HepG2 (cell line): Measurements from ENCODE around the gene RDH12. TPM values are rescaled to one million over a fixed set of nuclear protein-coding genes. Genes with fewer than 3 reads are reported as not detected.

Source experiments
- ARID4A ChIP-seq: sonication (generic); formaldehyde crosslinking; IDR thresholded peaks from 2 replicates; pipeline ENCODE4 v1.5.0; 2020; ENCODE audit warnings: mild to moderate bottlenecking, missing genetic modification reagents, borderline replicate concordance
- ASH2L ChIP-seq: fragments of 300-600, 200-600 bp; sonication (generic); IDR thresholded peaks from 2 replicates; pipeline ENCODE4 v1.7.0; 2017; ENCODE audit warnings: low read depth, mild to moderate bottlenecking, moderate library complexity, mixed read lengths, low read length; ENCODE audit not compliant: insufficient read length
- DMTF1 ChIP-seq: sonication (generic); formaldehyde crosslinking; IDR thresholded peaks from 2 replicates; pipeline ENCODE4 v1.4.0; 2020; ENCODE audit warnings: mild to moderate bottlenecking, missing genetic modification reagents
- GATAD1 ChIP-seq: IDR thresholded peaks from 2 replicates; pipeline ENCODE4 v1.6.1; 2016; ENCODE audit warnings: missing genetic modification reagents, missing compliant biosample characterization
- GATAD2A ChIP-seq: IDR thresholded peaks from 2 replicates; pipeline ENCODE4 v1.6.1; 2016
- HOMEZ ChIP-seq: IDR thresholded peaks from 2 replicates; pipeline ENCODE4 v1.6.1; 2016; ENCODE audit warnings: low read depth
- MYC ChIP-seq: sonication (generic); formaldehyde crosslinking; IDR thresholded peaks from 2 replicates; pipeline ENCODE4 v1.9.0; 2021; ENCODE audit warnings: missing genetic modification reagents, borderline replicate concordance
- NKX3-1 ChIP-seq: sonication (generic); formaldehyde crosslinking; IDR thresholded peaks from 2 replicates; pipeline ENCODE4 v1.5.0; 2020; ENCODE audit warnings: missing genetic modification reagents
- PRMT3 ChIP-seq: sonication (generic); formaldehyde crosslinking; IDR thresholded peaks from 2 replicates; pipeline ENCODE4 v1.8.1; 2022; ENCODE audit warnings: low read depth, mild to moderate bottlenecking, moderate library complexity, missing genetic modification reagents, borderline replicate concordance
- RELA ChIP-seq: sonication (generic); formaldehyde crosslinking; IDR thresholded peaks from 2 replicates; pipeline ENCODE4 v1.4.0; 2020; ENCODE audit warnings: missing genetic modification reagents
- SP4 ChIP-seq: sonication (generic); formaldehyde crosslinking; IDR thresholded peaks from 2 replicates; pipeline ENCODE4 v1.8.1; 2023; ENCODE audit warnings: mild to moderate bottlenecking, missing genetic modification reagents
- TARDBP ChIP-seq: sonication (generic); formaldehyde crosslinking; IDR thresholded peaks from 2 replicates; pipeline ENCODE4 v1.8.0; 2022; ENCODE audit warnings: mild to moderate bottlenecking, missing genetic modification reagents
- YEATS4 ChIP-seq: sonication (generic); formaldehyde crosslinking; IDR thresholded peaks from 2 replicates; pipeline ENCODE4 v1.4.0; 2020; ENCODE audit warnings: missing genetic modification reagents, borderline replicate concordance
- ZC3H4 ChIP-seq: sonication (generic); formaldehyde crosslinking; IDR thresholded peaks from 2 replicates; pipeline ENCODE4 v1.4.0; 2020; ENCODE audit warnings: missing genetic modification reagents, borderline replicate concordance
- ZMAT5 ChIP-seq: sonication (generic); formaldehyde crosslinking; IDR thresholded peaks from 2 replicates; pipeline ENCODE4 v1.5.0; 2020; ENCODE audit warnings: mild to moderate bottlenecking, low read depth, missing genetic modification reagents, borderline replicate concordance
- ZNF451 ChIP-seq: sonication (generic); formaldehyde crosslinking; IDR thresholded peaks from 2 replicates; pipeline ENCODE4 v1.5.0; 2020; ENCODE audit warnings: mild to moderate bottlenecking, missing genetic modification reagents
- ZNF556 ChIP-seq: sonication (generic); formaldehyde crosslinking; IDR thresholded peaks from 2 replicates; pipeline ENCODE4 v1.4.0; 2020; ENCODE audit warnings: mild to moderate bottlenecking, missing genetic modification reagents, borderline replicate concordance
- ZNF557 ChIP-seq: sonication (generic); formaldehyde crosslinking; IDR thresholded peaks from 2 replicates; pipeline ENCODE4 v1.4.0; 2020; ENCODE audit warnings: missing genetic modification reagents
- ZNF746 ChIP-seq: sonication (generic); formaldehyde crosslinking; IDR thresholded peaks from 2 replicates; pipeline ENCODE4 v1.8.0; 2022; ENCODE audit warnings: mild to moderate bottlenecking, missing genetic modification reagents
- ZNF781 ChIP-seq: sonication (generic); formaldehyde crosslinking; IDR thresholded peaks from 2 replicates; pipeline ENCODE4 v1.5.1; 2020; ENCODE audit warnings: borderline replicate concordance, mild to moderate bottlenecking, missing genetic modification reagents; ENCODE audit errors: not compliant biosample characterization
- polyA plus RNA-seq, 8 experiments: library from polyadenylated mRNA; depleted of rRNA in 3 of 8; stranded (reverse) in 7 of 8; unstranded in 1 of 8; fragments of >200 nt; fragmentation: Illumina TruSeq in 4 of 8; extraction: Trizol in 4 of 8; gene quantifications; 2 replicates each; pipeline versions ENCODE4 v1.2.1 to v1.2.3, GENCODE V29; 2011 to 2016; ENCODE audit warnings: low read depth in 4 of 8, missing spikeins in 1 of 8, mixed read lengths in 1 of 8; ENCODE audit not compliant: insufficient read depth in 1 of 8
- total RNA-seq, 5 experiments: library from RNA; depleted of rRNA; stranded (reverse); fragments of >200 nt; fragmentation: Illumina TruSeq; extraction: Trizol; gene quantifications; 2 replicates each; pipeline ENCODE4 v1.2.3, GENCODE V29; 2016; ENCODE audit warnings: low read depth in 1 of 5

RDH12 gene
- total and polyA plus RNA-seq, 2 of the 13 experiments (the other 11 are each of a cell fraction or from before 2014, with no cell fraction given): 1.6 to 2.1 TPM

- no peak for TF ChIP-seq ZMAT5 (CRISPR knock-in tag)
- TF ChIP-seq HOMEZ (CRISPR knock-in tag): 0 out of 2 replicates have a peak, but pooled peaks have one; percentile 36
- peak; percentile 53 for TF ChIP-seq ZNF781
- TF ChIP-seq ZNF556 (CRISPR knock-in tag): no peak
- TF ChIP-seq ZC3H4 (CRISPR knock-in tag): peak; percentile 80; the same call in 1 of the 2 replicates
- TF ChIP-seq RELA (CRISPR knock-in tag): no peak
- TF ChIP-seq ZNF746 (CRISPR knock-in tag): peak; percentile 59; the same call in 1 of the 2 replicates
- peak; percentile 36; the same call in 1 of the 2 replicates for TF ChIP-seq GATAD1 (CRISPR knock-in tag)
- TF ChIP-seq PRMT3: peak; percentile 28; the same call in 1 of the 2 replicates
- TF ChIP-seq DMTF1: no peak
- TF ChIP-seq SP4 (CRISPR knock-in tag): 0 out of 2 replicates have a peak, but pooled peaks have one; percentile 8
- peak; percentile 48 for TF ChIP-seq ARID4A (CRISPR knock-in tag)
- TF ChIP-seq ASH2L: peak; percentile 44
- peak; percentile 63; the same call in 1 of the 2 replicates for TF ChIP-seq TARDBP (CRISPR knock-in tag)
- peak; percentile 23; the same call in 1 of the 2 replicates for TF ChIP-seq YEATS4
- peak; percentile 36; the same call in 1 of the 2 replicates for TF ChIP-seq MYC (CRISPR knock-in tag)
- peak; percentile 78; the same call in 1 of the 2 replicates for TF ChIP-seq ZNF451 (CRISPR knock-in tag)
- TF ChIP-seq ZNF557 (CRISPR knock-in tag): no peak
- peak; percentile 18; the same call in 1 of the 2 replicates for TF ChIP-seq NKX3-1 (CRISPR knock-in tag)
- TF ChIP-seq GATAD2A: peak; percentile 44
These were observed 6.8 kb upstream of the RDH12 start (continued) for GRCh38 chr14:67694791-67695393.
